Kidney epithelial cell (primary cell): Measurements from ENCODE around the gene CCND3. TPM values are rescaled to one million over a fixed set of nuclear protein-coding genes. Genes with fewer than 3 reads are reported as not detected.

Source experiments
- DNase-seq: peaks from one replicate; pipeline ENCODE4 v3.0.0-alpha.2; 2010; ENCODE audit warnings: low read depth
- H3K27me3 ChIP-seq: 2 replicates; pipeline ENCODE4 v1.6.0; 2011; ENCODE audit warnings: low read length; ENCODE audit not compliant: control insufficient read depth, insufficient read depth
- H3K36me3 ChIP-seq: 2 replicates; pipeline ENCODE4 v1.5.1; 2011; ENCODE audit warnings: low read length; ENCODE audit not compliant: control insufficient read depth, insufficient read depth
- H3K4me3 ChIP-seq: 2 replicates; pipeline ENCODE4 v1.5.1; 2011; ENCODE audit warnings: low read depth, mild to moderate bottlenecking, control low read depth, low read length
- CTCF ChIP-seq: IDR thresholded peaks from 2 replicates; pipeline ENCODE4 v1.5.1; 2011; ENCODE audit warnings: mild to moderate bottlenecking, moderate library complexity, low read length, control low read depth, inconsistent platforms; ENCODE audit not compliant: insufficient read depth, poor library complexity, severe bottlenecking
- total RNA-seq: library from RNA; depleted of rRNA; stranded (reverse); fragments of >200 nt; gene quantifications from 2 replicates; pipeline ENCODE4 v1.2.3, GENCODE V29; 2015

CCND3 gene
- total RNA-seq, 1 donor from 2014 or later = 29.2 TPM

GRCh38 chr6:41939176-41939847, 2.3 kb downstream of the CCND3 start:
- no peak for TF ChIP-seq CTCF
- H3K36me3 ChIP-seq = peaks cover 2% of the 10 kb centered on the region
- DNase-seq = no peak
- no peak overlapping the region for H3K4me3 ChIP-seq
- no peaks in the 10 kb centered on the region for H3K27me3 ChIP-seq

- H3K27me3 ChIP-seq = no peaks in the 10 kb centered on the region
- TF ChIP-seq CTCF = no peak
- H3K36me3 ChIP-seq = peaks cover 2% of the 10 kb centered on the region
- DNase-seq = no peak
- no peak overlapping the region for H3K4me3 ChIP-seq
Measured at GRCh38 chr6:41938590-41939175, 2.9 kb downstream of the CCND3 start.

GRCh38 chr6:41937861-41938574, 3.6 kb downstream of the CCND3 start:
- H3K4me3 ChIP-seq = no peak overlapping the region
- DNase-seq = no peak
- TF ChIP-seq CTCF = no peak
- H3K27me3 ChIP-seq = no peaks in the 10 kb centered on the region
- H3K36me3 ChIP-seq = peaks cover 2% of the 10 kb centered on the region

GRCh38 chr6:41937472-41937860, 4.1 kb downstream of the CCND3 start:
- no peak for DNase-seq
- H3K36me3 ChIP-seq = peaks cover 2% of the 10 kb centered on the region
- no peak overlapping the region for H3K4me3 ChIP-seq
- H3K27me3 ChIP-seq = no peaks in the 10 kb centered on the region
- TF ChIP-seq CTCF = no peak

GRCh38 chr6:41936073-41936837, 5.4 kb downstream of the CCND3 start:
- peak; percentile 69 for DNase-seq
- Histone ChIP-seq H3K36me3 (peaks cover 5% of the 10 kb centered on the region), H3K4me3 (no peak overlapping the region), H3K27me3 (no peaks in the 10 kb centered on the region)
- peak; percentile 91 for TF ChIP-seq CTCF
